Neural progenitor cell (in vitro differentiated cells): ENCODE results near the gene ZYG11A. TPM values are rescaled to one million over a fixed set of nuclear protein-coding genes. Genes with fewer than 3 reads are reported as not detected.
A peak's percentile ranks its signal among the peaks of the same experiment; 100 is the strongest.

Experiments
- DNase-seq: peaks from one replicate; pipeline ENCODE4 v3.0.0-alpha.2; 2016; ENCODE audit warnings: low spot score
- H2AFZ ChIP-seq: fragments of 200-600 bp; sonication (generic); replicated peaks from 2 replicates; pipeline ENCODE4 v1.6.1; 2016; ENCODE audit warnings: antibody characterized with exemption
- H3F3A ChIP-seq: fragments of 200-600 bp; sonication (generic); 2 replicates; pipeline ENCODE4 v1.6.1; 2016; ENCODE audit warnings: antibody characterized with exemption, low read depth
- H3K27ac ChIP-seq: fragments of 200-600 bp; sonication (generic); 2 replicates; pipeline ENCODE4 v1.5.1; 2016; ENCODE audit warnings: mild to moderate bottlenecking
- H3K27me3 ChIP-seq: fragments of 200-600 bp; sonication (generic); 2 replicates; pipeline ENCODE4 v1.6.1; 2016; ENCODE audit warnings: mild to moderate bottlenecking, moderate library complexity
- H3K36me3 ChIP-seq: fragments of 200-600 bp; sonication (generic); 2 replicates; pipeline ENCODE4 v1.5.1; 2016
- H3K4me1 ChIP-seq: fragments of 200-600 bp; sonication (generic); 2 replicates; pipeline ENCODE4 v1.6.1; 2016; ENCODE audit warnings: mixed run types
- H3K4me2 ChIP-seq: fragments of 200-600 bp; sonication (generic); 2 replicates; pipeline ENCODE4 v1.6.1; 2016
- H3K4me3 ChIP-seq: fragments of 200-600 bp; sonication (generic); 2 replicates; pipeline ENCODE4 v1.5.1; 2016
- H3K79me2 ChIP-seq: fragments of 200-600 bp; sonication (generic); 2 replicates; pipeline ENCODE4 v1.6.1; 2016; ENCODE audit warnings: low read depth
- H3K9ac ChIP-seq: fragments of 200-600 bp; sonication (generic); 2 replicates; pipeline ENCODE4 v1.6.1; 2016
- H3K9me3 ChIP-seq: fragments of 200-600 bp; sonication (generic); 2 replicates; pipeline ENCODE4 v1.5.1; 2016; ENCODE audit warnings: low read depth
- H4K20me1 ChIP-seq: fragments of 200-600 bp; sonication (generic); 2 replicates; pipeline ENCODE4 v1.6.1; 2016; ENCODE audit warnings: low read depth
- H3K27ac Mint-ChIP-seq: 3 replicates; pipeline ENCODE4 v1.8.0; 2021; ENCODE audit warnings: mixed read lengths
- H3K27me3 Mint-ChIP-seq: 2 replicates; pipeline ENCODE4 v1.8.0; 2022; ENCODE audit warnings: low read depth, mild to moderate bottlenecking, inconsistent platforms, moderate library complexity, mixed read lengths; ENCODE audit not compliant: insufficient read depth
- H3K36me3 Mint-ChIP-seq: 3 replicates; pipeline ENCODE4 v1.8.0; 2021; ENCODE audit warnings: mixed read lengths
- H3K4me1 Mint-ChIP-seq: 3 replicates; pipeline ENCODE4 v1.8.0; 2021; ENCODE audit warnings: mixed read lengths
- H3K4me3 Mint-ChIP-seq: 3 replicates; pipeline ENCODE4 v1.8.0; 2021; ENCODE audit warnings: mild to moderate bottlenecking, moderate library complexity, mixed read lengths
- H3K9me3 Mint-ChIP-seq: 3 replicates; pipeline ENCODE4 v1.8.0; 2020; ENCODE audit warnings: mixed read lengths
- CTCF ChIP-seq: fragments of 200-600 bp; sonication (generic); IDR thresholded peaks from 2 replicates; pipeline ENCODE4 v1.5.1; 2017; ENCODE audit warnings: antibody characterized with exemption, mild to moderate bottlenecking
- EZH2 ChIP-seq: fragments of 200-600 bp; sonication (generic); IDR thresholded peaks from 2 replicates; pipeline ENCODE4 v1.6.1; 2017; ENCODE audit warnings: antibody characterized with exemption, mild to moderate bottlenecking, moderate library complexity
- EZH2phosphoT487 ChIP-seq: fragments of 200-600 bp; sonication (generic); IDR thresholded peaks from 2 replicates; pipeline ENCODE4 v1.6.1; 2017; ENCODE audit warnings: antibody characterized with exemption
- total RNA-seq: library from RNA; depleted of rRNA; stranded (reverse); fragments of >200 nt; gene quantifications from 2 replicates; pipeline ENCODE4 v1.2.3, GENCODE V29; 2015; ENCODE audit warnings: low replicate concordance

The ZYG11A gene
- total RNA-seq, 1 donor from 2014 or later = 0.52 TPM

GRCh38 chr1:52928015-52928404 is 85.5 kb downstream of the ZYG11A start:
- no peaks in the 10 kb centered on the region for H4K20me1 ChIP-seq
- H3K27me3 Mint-ChIP-seq = peaks cover 14% of the 10 kb centered on the region
- H3K9ac ChIP-seq = peak overlapping the region; percentile 22
- H3K27ac Mint-ChIP-seq = no peak overlapping the region
- H3K27ac ChIP-seq = no peak overlapping the region
- no peaks in the 10 kb centered on the region for H3K36me3 ChIP-seq
- peaks cover 2% of the 10 kb centered on the region for H3K36me3 Mint-ChIP-seq
- H3F3A ChIP-seq = peaks cover 4% of the 10 kb centered on the region
- peaks cover 73% of the 10 kb centered on the region for H3K27me3 ChIP-seq
- peaks cover 11% of the 10 kb centered on the region for H3K4me1 Mint-ChIP-seq
- TF ChIP-seq EZH2 = peak; percentile 11
- no peak for TF ChIP-seq EZH2phosphoT487
- H3K9me3 ChIP-seq = no peaks in the 10 kb centered on the region
- DNase-seq = no peak
- peak overlapping the region; percentile 99 for H2AFZ ChIP-seq
- H3K4me3 ChIP-seq = peak overlapping the region; percentile 60
- peaks cover 3% of the 10 kb centered on the region for H3K4me1 ChIP-seq
- H3K79me2 ChIP-seq = no peaks in the 10 kb centered on the region
- no peaks in the 10 kb centered on the region for H3K9me3 Mint-ChIP-seq
- H3K4me2 ChIP-seq = peak overlapping the region; percentile 96
- H3K4me3 Mint-ChIP-seq = peak overlapping the region; percentile 88

GRCh38 chr1:52929019-52929418 is 86.5 kb downstream of the ZYG11A start:
- Mint-ChIP-seq H3K4me3 (no peak overlapping the region), H3K36me3 (peaks cover 2% of the 10 kb centered on the region), H3K27me3 (peaks cover 14% of the 10 kb centered on the region), H3K27ac (no peak overlapping the region), H3K9me3 (no peaks in the 10 kb centered on the region), H3K4me1 (peaks cover 11% of the 10 kb centered on the region)
- H2AFZ ChIP-seq = no peak overlapping the region
- H3K4me1 ChIP-seq = peaks cover 3% of the 10 kb centered on the region
- H3K4me3 ChIP-seq = no peak overlapping the region
- peaks cover 63% of the 10 kb centered on the region for H3K27me3 ChIP-seq
- no peak for DNase-seq
- H3K9ac ChIP-seq = no peak overlapping the region
- no peaks in the 10 kb centered on the region for H3K9me3 ChIP-seq
- no peaks in the 10 kb centered on the region for H4K20me1 ChIP-seq
- TF ChIP-seq EZH2phosphoT487 (no peak), EZH2 (no peak), CTCF (no peak)
- H3K4me2 ChIP-seq = no peak overlapping the region
- H3F3A ChIP-seq = peaks cover 4% of the 10 kb centered on the region
- no peak overlapping the region for H3K27ac ChIP-seq
- H3K79me2 ChIP-seq = no peaks in the 10 kb centered on the region
- H3K36me3 ChIP-seq = no peaks in the 10 kb centered on the region

- TF ChIP-seq CTCF = no peak
- TF ChIP-seq EZH2phosphoT487 = no peak
- no peak for TF ChIP-seq EZH2
- Histone ChIP-seq H3K4me3 (no peak overlapping the region), H3K27me3 (no peaks in the 10 kb centered on the region), H3F3A (no peaks in the 10 kb centered on the region), H3K36me3 (no peaks in the 10 kb centered on the region), H2AFZ (no peak overlapping the region), H3K9me3 (no peaks in the 10 kb centered on the region), H4K20me1 (no peaks in the 10 kb centered on the region), H3K4me2 (no peak overlapping the region), H3K79me2 (no peaks in the 10 kb centered on the region), H3K27ac (no peak overlapping the region), H3K4me1 (no peaks in the 10 kb centered on the region), H3K9ac (no peak overlapping the region)
- Mint-ChIP-seq H3K27me3 (peaks cover 2% of the 10 kb centered on the region), H3K4me3 (no peak overlapping the region), H3K27ac (no peak overlapping the region), H3K36me3 (no peaks in the 10 kb centered on the region), H3K9me3 (no peaks in the 10 kb centered on the region), H3K4me1 (no peaks in the 10 kb centered on the region)
- DNase-seq = no peak
Observed at GRCh38 chr1:52937433-52938182, 95.0 kb downstream of the ZYG11A start.

- DNase-seq = no peak
Observed at GRCh38 chr1:52938183-52938451, 95.6 kb downstream of the ZYG11A start.

More at GRCh38 chr1:52938183-52938451, 95.6 kb downstream of the ZYG11A start:
- Histone ChIP-seq H3K27me3 (no peaks in the 10 kb centered on the region), H3K9me3 (no peaks in the 10 kb centered on the region), H4K20me1 (no peaks in the 10 kb centered on the region), H2AFZ (no peak overlapping the region), H3K9ac (no peak overlapping the region), H3K4me1 (no peaks in the 10 kb centered on the region), H3K36me3 (no peaks in the 10 kb centered on the region), H3F3A (no peaks in the 10 kb centered on the region), H3K79me2 (no peaks in the 10 kb centered on the region), H3K4me2 (no peak overlapping the region), H3K27ac (no peak overlapping the region), H3K4me3 (no peak overlapping the region)
- H3K9me3 Mint-ChIP-seq = no peaks in the 10 kb centered on the region
- no peaks in the 10 kb centered on the region for H3K4me1 Mint-ChIP-seq
- peaks cover 2% of the 10 kb centered on the region for H3K27me3 Mint-ChIP-seq
- H3K36me3 Mint-ChIP-seq = no peaks in the 10 kb centered on the region
- TF ChIP-seq CTCF = no peak
- no peak for TF ChIP-seq EZH2
- TF ChIP-seq EZH2phosphoT487 = no peak
- H3K4me3 Mint-ChIP-seq = no peak overlapping the region
- H3K27ac Mint-ChIP-seq = no peak overlapping the region
